ENCODE results near the gene CPNE5. TPM values are rescaled to one million over a fixed set of nuclear protein-coding genes. Genes with fewer than 3 reads are reported as not detected.

Gene CPNE5
- total and polyA plus RNA-seq, 10 donors: 9.5 to 33.4 (median 19.3) TPM

DNA sequence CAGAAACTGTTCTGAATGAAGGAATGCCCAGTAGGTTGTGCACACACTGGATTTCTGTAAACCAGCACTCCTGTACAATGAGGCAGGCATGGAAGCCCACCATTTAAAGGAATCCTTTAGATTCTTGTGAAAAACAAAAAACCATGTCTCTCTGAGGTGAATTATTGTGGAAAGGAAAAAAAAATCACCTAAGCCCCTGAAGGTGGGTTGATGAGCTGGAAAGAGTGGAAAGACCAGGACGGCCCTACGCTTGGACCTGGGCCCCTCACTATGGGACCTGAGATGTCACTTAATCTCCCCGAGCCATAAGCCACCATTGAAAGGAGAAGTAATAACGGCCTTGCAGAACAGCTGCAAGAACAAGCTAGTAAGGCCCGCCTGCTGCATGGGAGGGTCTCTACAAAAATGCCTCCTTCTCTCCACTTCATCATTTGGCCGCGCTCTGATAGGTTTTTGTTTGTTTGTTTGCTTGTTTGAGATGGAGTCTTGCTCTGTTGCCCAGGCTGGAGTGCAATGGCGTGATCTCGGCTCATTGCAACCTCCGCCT, 72.8 kb downstream of the CPNE5 start:
- 59 to 71% (median 60%) methylated on average over 10 of the region's 10 CpGs for WGBS, 5 donors
- Histone ChIP-seq H3K4me1 (peaks cover 27 to 65% (median 50%) of the 10 kb centered on the region in 6 donors), H3K27me3 (replicated peaks in 1 of 7) (no peaks in the 10 kb centered on the region), H3K4me3 (no peak overlapping the region), H3K9me3 (no peaks in the 10 kb centered on the region), H3K36me3 (no peaks in the 10 kb centered on the region), H3K27ac (no peak overlapping the region)
- no peak for TF ChIP-seq POLR2A (IDR thresholded peaks at IDR 0.05)
- TF ChIP-seq, protein P1, sequence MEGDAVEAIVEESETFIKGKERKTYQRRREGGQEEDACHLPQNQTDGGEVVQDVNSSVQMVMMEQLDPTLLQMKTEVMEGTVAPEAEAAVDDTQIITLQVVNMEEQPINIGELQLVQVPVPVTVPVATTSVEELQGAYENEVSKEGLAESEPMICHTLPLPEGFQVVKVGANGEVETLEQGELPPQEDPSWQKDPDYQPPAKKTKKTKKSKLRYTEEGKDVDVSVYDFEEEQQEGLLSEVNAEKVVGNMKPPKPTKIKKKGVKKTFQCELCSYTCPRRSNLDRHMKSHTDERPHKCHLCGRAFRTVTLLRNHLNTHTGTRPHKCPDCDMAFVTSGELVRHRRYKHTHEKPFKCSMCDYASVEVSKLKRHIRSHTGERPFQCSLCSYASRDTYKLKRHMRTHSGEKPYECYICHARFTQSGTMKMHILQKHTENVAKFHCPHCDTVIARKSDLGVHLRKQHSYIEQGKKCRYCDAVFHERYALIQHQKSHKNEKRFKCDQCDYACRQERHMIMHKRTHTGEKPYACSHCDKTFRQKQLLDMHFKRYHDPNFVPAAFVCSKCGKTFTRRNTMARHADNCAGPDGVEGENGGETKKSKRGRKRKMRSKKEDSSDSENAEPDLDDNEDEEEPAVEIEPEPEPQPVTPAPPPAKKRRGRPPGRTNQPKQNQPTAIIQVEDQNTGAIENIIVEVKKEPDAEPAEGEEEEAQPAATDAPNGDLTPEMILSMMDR (IDR thresholded peaks at IDR 0.05 in 8 of 11, conservative IDR thresholded peaks at IDR 0.05 in 3 of 11): no peak
- no peak for TF ChIP-seq POLR2AphosphoS5 (IDR thresholded peaks at IDR 0.05)
- intact Hi-C loops (cut with DNase I; ENCODE audit: low total_unique reads): loop anchor here (2.0 to 10.0 kb wide), 2 partner anchors 84 to 448 kb away; no protein-coding TSS in a partner anchor
- DNase-seq: no peak

DNA sequence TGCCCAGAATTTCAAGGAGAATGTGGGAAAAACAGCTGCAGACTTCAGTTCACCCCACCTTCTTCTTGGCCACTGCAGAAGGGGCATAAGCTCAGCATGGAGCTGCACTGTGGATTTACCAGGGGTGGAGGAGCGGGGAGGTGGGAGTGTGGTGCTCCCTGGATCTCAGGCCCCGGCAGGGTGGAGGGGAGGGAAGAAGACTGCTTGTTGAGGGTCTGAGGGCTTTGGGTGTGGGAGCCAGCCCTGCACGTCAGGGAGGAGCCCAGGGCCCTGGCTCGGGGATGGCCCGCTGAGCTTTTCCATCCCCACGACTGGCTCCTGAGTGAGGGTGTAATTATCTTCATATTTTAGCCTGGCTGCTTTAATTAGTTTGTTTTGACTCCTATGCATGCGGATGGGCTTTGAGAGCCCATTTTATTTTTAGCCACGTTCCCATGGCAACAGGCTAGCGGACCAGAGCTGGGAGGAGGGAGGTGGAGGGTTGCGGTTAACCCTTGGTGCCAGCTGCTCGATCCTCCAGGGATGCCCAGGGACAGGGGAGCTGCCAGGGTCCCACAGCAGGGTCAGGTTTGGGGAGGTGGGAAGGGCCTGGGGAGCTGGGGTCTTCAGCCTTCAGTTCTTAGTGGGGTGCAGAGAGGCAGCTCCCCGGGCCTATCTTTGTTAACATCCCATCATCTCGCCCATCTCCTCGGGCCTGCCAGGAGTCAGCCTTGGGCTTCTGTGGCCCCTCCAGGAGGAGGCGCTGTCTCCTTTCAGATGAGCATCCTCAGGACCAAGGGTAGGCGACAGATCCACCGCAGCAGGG, 73.4 kb downstream of the CPNE5 start:
- Histone ChIP-seq H3K27ac (no peak overlapping the region), H3K27me3 (replicated peaks in 1 of 7) (no peaks in the 10 kb centered on the region), H3K36me3 (no peaks in the 10 kb centered on the region), H3K4me1 (peaks cover 23 to 58% (median 46%) of the 10 kb centered on the region in 6 donors), H3K9me3 (no peaks in the 10 kb centered on the region), H3K4me3 (no peak overlapping the region)
- DNase-seq: peak; percentile 94
- intact Hi-C loops (cut with DNase I; ENCODE audit: low total_unique reads): loop anchor here (2.0 to 10.0 kb wide), 2 partner anchors 85 to 449 kb away; no protein-coding TSS in a partner anchor
- WGBS, 5 donors: 27 to 36% (median 31%) methylated on average over 14 to 17 of the region's 17 CpGs
- TF ChIP-seq, protein P1 (IDR thresholded peaks at IDR 0.05 in 8 of 11, conservative IDR thresholded peaks at IDR 0.05 in 3 of 11): peak; percentile 82 to 98 (median 92)
- no peak for TF ChIP-seq POLR2A (IDR thresholded peaks at IDR 0.05)
- TF ChIP-seq POLR2AphosphoS5 (IDR thresholded peaks at IDR 0.05): peak in 2 of 3 donors; percentile 58 to 59

DNA sequence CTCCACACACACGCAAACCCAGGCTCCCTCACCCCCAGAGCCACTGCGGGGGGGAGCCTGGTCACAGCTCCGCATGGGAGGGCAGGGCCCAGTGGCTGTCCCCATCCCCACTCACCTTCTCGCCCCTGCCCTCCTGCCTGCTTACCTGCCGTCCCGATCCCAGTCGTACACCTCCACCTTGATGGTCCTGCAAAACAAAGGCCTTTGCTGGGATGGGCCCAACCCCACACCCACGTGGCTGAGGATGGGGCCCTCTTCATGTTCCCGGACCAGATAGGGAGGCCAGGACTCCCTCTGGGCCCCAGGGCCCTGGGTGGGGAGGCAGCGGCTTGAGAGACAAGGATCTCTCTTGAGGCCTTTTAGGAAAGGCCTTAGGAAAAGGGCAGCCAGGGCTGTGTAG, 74.1 kb downstream of the CPNE5 start:
- no peaks in the 10 kb centered on the region for H3K36me3 ChIP-seq
- peaks cover 18 to 52% (median 39%) of the 10 kb centered on the region in 6 donors for H3K4me1 ChIP-seq
- H3K4me3 ChIP-seq: no peak overlapping the region
- TF ChIP-seq, protein P1 (IDR thresholded peaks at IDR 0.05 in 8 of 11, conservative IDR thresholded peaks at IDR 0.05 in 3 of 11): no peak
- TF ChIP-seq POLR2A (IDR thresholded peaks at IDR 0.05) (no peak), POLR2AphosphoS5 (IDR thresholded peaks at IDR 0.05) (no peak)
- no peak for DNase-seq
- WGBS, 5 donors: 73 to 83% (median 79%) methylated on average over 10 of the region's 10 CpGs
- H3K27ac ChIP-seq: no peak overlapping the region
- no peaks in the 10 kb centered on the region for H3K9me3 ChIP-seq
- no peaks in the 10 kb centered on the region for H3K27me3 ChIP-seq (replicated peaks in 1 of 7)
- intact Hi-C loops (cut with DNase I; ENCODE audit: low total_unique reads): loop anchor here (10.0 kb wide), 1 partner anchor 450 kb away; no protein-coding TSS in a partner anchor

DNA sequence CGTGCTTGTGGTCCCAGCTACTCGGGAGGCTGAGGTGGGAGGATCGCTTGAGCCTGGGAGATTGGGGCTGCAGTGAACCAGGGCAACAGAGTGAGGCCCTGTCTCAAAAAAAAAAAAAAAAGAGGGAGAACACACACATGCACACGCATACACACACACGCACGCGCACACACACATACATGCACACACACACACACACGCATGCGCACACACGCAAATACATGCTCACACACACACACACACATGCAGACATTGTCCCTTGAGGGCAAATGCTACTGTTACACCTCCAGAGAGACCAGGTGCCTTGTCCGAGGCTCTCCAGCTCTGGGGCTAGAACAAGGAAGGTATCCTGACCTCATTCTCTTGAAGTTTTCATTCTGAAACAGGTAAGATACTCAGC, 77.1 kb downstream of the CPNE5 start:
- no peaks in the 10 kb centered on the region for H3K36me3 ChIP-seq
- DNase-seq: no peak
- H3K27me3 ChIP-seq (replicated peaks in 1 of 7): no peaks in the 10 kb centered on the region
- no peak overlapping the region for H3K4me3 ChIP-seq
- 92 to 97% (median 94%) methylated on average over 11 of the region's 11 CpGs for whole genome bisulfite sequencing, 5 donors
- peaks cover 9 to 48% (median 38%) of the 10 kb centered on the region in 6 donors for H3K4me1 ChIP-seq
- H3K9me3 ChIP-seq: no peaks in the 10 kb centered on the region
- intact Hi-C loops (cut with DNase I; ENCODE audit: low total_unique reads): loop anchor here (10.0 kb wide), 1 partner anchor 453 kb away; no protein-coding TSS in a partner anchor
- H3K27ac ChIP-seq: no peak overlapping the region
- TF ChIP-seq POLR2AphosphoS5 (IDR thresholded peaks at IDR 0.05) (no peak), POLR2A (IDR thresholded peaks at IDR 0.05) (no peak)
- TF ChIP-seq, protein P1 (IDR thresholded peaks at IDR 0.05 in 8 of 11, conservative IDR thresholded peaks at IDR 0.05 in 3 of 11): no peak

Data from spleen (tissue), 11 donors.